Measurements from ENCODE around the gene SEMA3E.

DNA sequence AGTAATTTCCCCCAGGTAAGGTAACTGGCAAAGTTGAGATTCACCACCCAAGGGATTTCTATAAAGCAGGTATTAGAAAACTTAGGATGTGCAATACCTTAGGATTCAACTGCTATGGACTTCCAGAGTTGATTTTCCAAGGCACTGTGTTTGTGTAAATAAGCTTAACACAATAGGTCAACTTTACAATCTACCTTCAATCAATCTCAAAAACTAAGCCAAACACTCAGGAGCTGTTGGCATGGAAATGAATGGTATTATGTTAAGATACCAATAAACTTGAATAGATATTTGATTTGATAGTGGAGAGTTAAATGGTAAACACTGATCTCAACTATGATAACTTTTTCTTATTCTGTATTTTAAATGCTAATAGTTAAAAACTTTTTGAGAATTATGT is 762 bp upstream of the SEMA3E start:
- TF ChIP-seq, protein P1, sequence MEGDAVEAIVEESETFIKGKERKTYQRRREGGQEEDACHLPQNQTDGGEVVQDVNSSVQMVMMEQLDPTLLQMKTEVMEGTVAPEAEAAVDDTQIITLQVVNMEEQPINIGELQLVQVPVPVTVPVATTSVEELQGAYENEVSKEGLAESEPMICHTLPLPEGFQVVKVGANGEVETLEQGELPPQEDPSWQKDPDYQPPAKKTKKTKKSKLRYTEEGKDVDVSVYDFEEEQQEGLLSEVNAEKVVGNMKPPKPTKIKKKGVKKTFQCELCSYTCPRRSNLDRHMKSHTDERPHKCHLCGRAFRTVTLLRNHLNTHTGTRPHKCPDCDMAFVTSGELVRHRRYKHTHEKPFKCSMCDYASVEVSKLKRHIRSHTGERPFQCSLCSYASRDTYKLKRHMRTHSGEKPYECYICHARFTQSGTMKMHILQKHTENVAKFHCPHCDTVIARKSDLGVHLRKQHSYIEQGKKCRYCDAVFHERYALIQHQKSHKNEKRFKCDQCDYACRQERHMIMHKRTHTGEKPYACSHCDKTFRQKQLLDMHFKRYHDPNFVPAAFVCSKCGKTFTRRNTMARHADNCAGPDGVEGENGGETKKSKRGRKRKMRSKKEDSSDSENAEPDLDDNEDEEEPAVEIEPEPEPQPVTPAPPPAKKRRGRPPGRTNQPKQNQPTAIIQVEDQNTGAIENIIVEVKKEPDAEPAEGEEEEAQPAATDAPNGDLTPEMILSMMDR (IDR thresholded peaks at IDR 0.05) = no peak
- TF ChIP-seq POLR2AphosphoS5 (IDR thresholded peaks at IDR 0.05; ENCODE audit: low read depth, low read length) = no peak
- TF ChIP-seq TCF7L2 (IDR thresholded peaks at IDR 0.05; ENCODE audit: low read depth, low read length) = no peak
- TF ChIP-seq, protein P2, sequence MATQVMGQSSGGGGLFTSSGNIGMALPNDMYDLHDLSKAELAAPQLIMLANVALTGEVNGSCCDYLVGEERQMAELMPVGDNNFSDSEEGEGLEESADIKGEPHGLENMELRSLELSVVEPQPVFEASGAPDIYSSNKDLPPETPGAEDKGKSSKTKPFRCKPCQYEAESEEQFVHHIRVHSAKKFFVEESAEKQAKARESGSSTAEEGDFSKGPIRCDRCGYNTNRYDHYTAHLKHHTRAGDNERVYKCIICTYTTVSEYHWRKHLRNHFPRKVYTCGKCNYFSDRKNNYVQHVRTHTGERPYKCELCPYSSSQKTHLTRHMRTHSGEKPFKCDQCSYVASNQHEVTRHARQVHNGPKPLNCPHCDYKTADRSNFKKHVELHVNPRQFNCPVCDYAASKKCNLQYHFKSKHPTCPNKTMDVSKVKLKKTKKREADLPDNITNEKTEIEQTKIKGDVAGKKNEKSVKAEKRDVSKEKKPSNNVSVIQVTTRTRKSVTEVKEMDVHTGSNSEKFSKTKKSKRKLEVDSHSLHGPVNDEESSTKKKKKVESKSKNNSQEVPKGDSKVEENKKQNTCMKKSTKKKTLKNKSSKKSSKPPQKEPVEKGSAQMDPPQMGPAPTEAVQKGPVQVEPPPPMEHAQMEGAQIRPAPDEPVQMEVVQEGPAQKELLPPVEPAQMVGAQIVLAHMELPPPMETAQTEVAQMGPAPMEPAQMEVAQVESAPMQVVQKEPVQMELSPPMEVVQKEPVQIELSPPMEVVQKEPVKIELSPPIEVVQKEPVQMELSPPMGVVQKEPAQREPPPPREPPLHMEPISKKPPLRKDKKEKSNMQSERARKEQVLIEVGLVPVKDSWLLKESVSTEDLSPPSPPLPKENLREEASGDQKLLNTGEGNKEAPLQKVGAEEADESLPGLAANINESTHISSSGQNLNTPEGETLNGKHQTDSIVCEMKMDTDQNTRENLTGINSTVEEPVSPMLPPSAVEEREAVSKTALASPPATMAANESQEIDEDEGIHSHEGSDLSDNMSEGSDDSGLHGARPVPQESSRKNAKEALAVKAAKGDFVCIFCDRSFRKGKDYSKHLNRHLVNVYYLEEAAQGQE (IDR thresholded peaks at IDR 0.05; ENCODE audit: insufficient read depth in 1 of 2, low read depth in 2 of 2, low read length in 1 of 2) = no peak

Measured in Panc1 (cell line).